Measurements from ENCODE around the gene RIN3. TPM values are rescaled to one million over a fixed set of nuclear protein-coding genes. Genes with fewer than 3 reads are reported as not detected.

The RIN3 gene
- total RNA-seq, 4 donors from 2014 or later = 2.1 to 10.4 (median 7.2) TPM

GRCh38 chr14:92601757-92602417 is 88.3 kb downstream of the RIN3 start:
- H3K9me3 ChIP-seq = no peaks in the 10 kb centered on the region
- H3K4me1 ChIP-seq = peaks cover 4% of the 10 kb centered on the region
- no peak overlapping the region for H3K4me3 ChIP-seq
- 74% methylated on average over 9 of the region's 10 CpGs for WGBS
- no peaks in the 10 kb centered on the region for H3K36me3 ChIP-seq
- H3K27me3 ChIP-seq = no peaks in the 10 kb centered on the region
- TF ChIP-seq POLR2A (IDR thresholded peaks at IDR 0.05) (no peak), POLR2AphosphoS5 (IDR thresholded peaks at IDR 0.05) (no peak), EP300 (IDR thresholded peaks at IDR 0.05) (no peak), CTCF (IDR thresholded peaks at IDR 0.05) (no peak)
- no peak for DNase-seq (ENCODE audit: low spot score in 2 of 2)
- no peak overlapping the region for H3K27ac ChIP-seq

GRCh38 chr14:92603309-92604242 is 90.0 kb downstream of the RIN3 start:
- WGBS = 59% methylated on average over 7 of the region's 14 CpGs
- TF ChIP-seq POLR2A (IDR thresholded peaks at IDR 0.05) (no peak), POLR2AphosphoS5 (IDR thresholded peaks at IDR 0.05) (no peak), CTCF (IDR thresholded peaks at IDR 0.05) (peak in 1 of 2 donors; percentile 49), EP300 (IDR thresholded peaks at IDR 0.05) (no peak)
- H3K27ac ChIP-seq = no peak overlapping the region
- no peaks in the 10 kb centered on the region for H3K9me3 ChIP-seq
- no peak overlapping the region for H3K4me3 ChIP-seq
- no peaks in the 10 kb centered on the region for H3K36me3 ChIP-seq
- H3K4me1 ChIP-seq = peaks cover 4% of the 10 kb centered on the region
- no peaks in the 10 kb centered on the region for H3K27me3 ChIP-seq
- no peak for DNase-seq (ENCODE audit: low spot score in 2 of 2)

- Histone ChIP-seq H3K27ac (no peak overlapping the region), H3K4me1 (peaks cover 4% of the 10 kb centered on the region), H3K9me3 (no peaks in the 10 kb centered on the region), H3K27me3 (no peaks in the 10 kb centered on the region), H3K36me3 (no peaks in the 10 kb centered on the region), H3K4me3 (no peak overlapping the region)
- 89% methylated on average over 5 of the region's 5 CpGs for WGBS
- TF ChIP-seq POLR2AphosphoS5 (IDR thresholded peaks at IDR 0.05) (no peak), EP300 (IDR thresholded peaks at IDR 0.05) (no peak), CTCF (IDR thresholded peaks at IDR 0.05) (no peak), POLR2A (IDR thresholded peaks at IDR 0.05) (no peak)
- no peak for DNase-seq (ENCODE audit: low spot score in 2 of 2)
Measured at GRCh38 chr14:92605274-92605940, 91.8 kb downstream of the RIN3 start.

- WGBS = 90% methylated on average over 3 of the region's 3 CpGs
- peaks cover 4% of the 10 kb centered on the region for H3K4me1 ChIP-seq
- H3K4me3 ChIP-seq = no peak overlapping the region
- no peaks in the 10 kb centered on the region for H3K27me3 ChIP-seq
- no peak overlapping the region for H3K27ac ChIP-seq
- TF ChIP-seq CTCF (IDR thresholded peaks at IDR 0.05) (no peak), EP300 (IDR thresholded peaks at IDR 0.05) (no peak), POLR2A (IDR thresholded peaks at IDR 0.05) (no peak), POLR2AphosphoS5 (IDR thresholded peaks at IDR 0.05) (no peak)
- H3K36me3 ChIP-seq = no peaks in the 10 kb centered on the region
- H3K9me3 ChIP-seq = no peaks in the 10 kb centered on the region
- DNase-seq (ENCODE audit: low spot score in 2 of 2) = no peak
Measured at GRCh38 chr14:92607251-92607650, 93.7 kb downstream of the RIN3 start.

All from suprapubic skin (tissue), 4 donors.